ENCODE measurements around the gene MS4A5.

DNA sequence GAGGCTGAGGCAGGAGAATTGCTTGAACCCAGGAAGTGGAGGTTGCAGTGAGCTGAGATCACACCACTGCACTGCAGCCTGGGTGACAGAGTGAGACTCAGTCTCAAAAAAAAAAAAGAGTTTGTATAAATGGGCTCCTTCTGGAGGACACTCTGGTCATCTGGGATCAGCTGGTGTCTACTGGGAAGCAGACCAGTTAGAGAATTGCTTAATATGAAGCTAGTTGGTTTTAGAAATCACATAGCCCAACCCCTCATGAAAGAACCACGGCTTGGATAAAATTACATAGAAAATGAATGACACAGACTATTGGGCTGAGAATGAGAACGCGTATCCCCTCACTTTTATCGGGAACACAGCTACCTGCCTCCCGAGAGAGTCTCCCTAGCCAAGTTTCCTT is 36.4 kb upstream of the MS4A5 start:
- TF ChIP-seq CTCF (IDR thresholded peaks at IDR 0.05 in 4 of 5, conservative IDR thresholded peaks at IDR 0.05 in 1 of 5) = no peak
- TF ChIP-seq POLR2A (IDR thresholded peaks at IDR 0.05) = no peak
